ENCODE results near the gene ZNF135.
A peak's percentile ranks its signal among the peaks of the same experiment; 100 is the strongest.

Gene ZNF135

GRCh38 chr19:58096884-58097283, 37.8 kb downstream of the ZNF135 start:
- DNase-seq = no peak

- DNase-seq = no peak
These were observed 38.3 kb downstream of the ZNF135 start for GRCh38 chr19:58097349-58097748.

GRCh38 chr19:58097781-58098681, 38.9 kb downstream of the ZNF135 start, which contains the start of gene ZSCAN18:
Gene ZSCAN18 (minus strand): TSS chr19:58098231. CDS start chr19:58090267, 7,964 bp downstream.
- DNase-seq = peak; percentile 90 to 95

- DNase-seq = no peak
These were observed 39.6 kb downstream of the ZNF135 start for GRCh38 chr19:58098682-58098998.

GRCh38 chr19:58107778-58108545, 48.9 kb downstream of the ZNF135 start:
- no peak for DNase-seq

GRCh38 chr19:58108546-58108817, 49.4 kb downstream of the ZNF135 start:
- no peak for DNase-seq

- no peak for DNase-seq
These were observed 58.9 kb downstream of the ZNF135 start for GRCh38 chr19:58117841-58118575.

- DNase-seq = no peak
These were observed 60.1 kb downstream of the ZNF135 start for GRCh38 chr19:58118979-58119733.
